IMR-90 (cell line): Measurements from ENCODE around the gene CDIP1. TPM values are rescaled to one million over a fixed set of nuclear protein-coding genes. Genes with fewer than 3 reads are reported as not detected.

Experiments
- ATAC-seq: fragments of 200-7000 bp; cut with Tn5 transposase; 2 replicates; pipeline ENCODE4 v1.9.1; 2020; ENCODE audit warnings: low read depth, mild to moderate bottlenecking, moderate library complexity
- BruUV-seq: library from RNA; stranded (reverse); fragments of 400-500 nt; replicated peaks from 2 replicates; lab custom pipeline; 2021; lab: Mats Ljungman, UMichigan
- CTCF ChIA-PET: fragments of 300-600 bp; formaldehyde crosslinking; extraction: SDS; loops from one replicate; lab custom pipeline; 2021; ENCODE audit warnings: antibody characterized with exemption; lab: Yijun Ruan, JAX
- POLR2A ChIA-PET: fragments of 300-600 bp; sonication (Branson Sonifier 250); formaldehyde crosslinking; loops from one replicate; lab custom pipeline; 2022; ENCODE audit warnings: antibody characterized with exemption; ENCODE audit not compliant: unreplicated experiment; lab: Charles Lee
- DNase-seq: peaks from one replicate; pipeline ENCODE4 v3.0.0; 2013
- H2AFZ ChIP-seq: replicated peaks from 2 replicates; pipeline ENCODE3; 2013; ENCODE audit warnings: low read length, mild to moderate bottlenecking; ENCODE audit not compliant: poor library complexity
- H2AK5ac ChIP-seq: 2 replicates; pipeline ENCODE4 v1.6.1; 2013; ENCODE audit warnings: low read depth, low read length, inconsistent platforms
- H2AK9ac ChIP-seq: replicated peaks from 2 replicates; pipeline ENCODE3; 2013; ENCODE audit warnings: mild to moderate bottlenecking, low read depth, low read length, moderate library complexity; ENCODE audit not compliant: poor library complexity
- H2BK120ac ChIP-seq: 2 replicates; pipeline ENCODE4 v1.6.1; 2013; ENCODE audit warnings: low read depth, low read length, inconsistent platforms
- H2BK15ac ChIP-seq: 3 replicates; pipeline ENCODE4 v1.6.1; 2013; ENCODE audit warnings: low read depth, low read length, inconsistent platforms
- H2BK20ac ChIP-seq: 2 replicates; pipeline ENCODE4 v1.6.1; 2013; ENCODE audit warnings: low read depth, mild to moderate bottlenecking, inconsistent platforms, low read length, moderate library complexity
- H2BK5ac ChIP-seq: 2 replicates; pipeline ENCODE4 v1.6.1; 2013; ENCODE audit warnings: mild to moderate bottlenecking, low read depth, low read length, inconsistent platforms; ENCODE audit not compliant: poor library complexity, severe bottlenecking
- H3K14ac ChIP-seq: replicated peaks from 2 replicates; pipeline ENCODE4 v1.6.1; 2013; ENCODE audit warnings: low read depth, low read length, inconsistent platforms
- H3K18ac ChIP-seq: 2 replicates; pipeline ENCODE4 v1.6.1; 2013; ENCODE audit warnings: low read depth, low read length, control low read depth
- H3K23ac ChIP-seq: 2 replicates; pipeline ENCODE4 v1.6.1; 2013; ENCODE audit warnings: low read depth, low read length, inconsistent platforms
- H3K27ac ChIP-seq: 2 replicates; pipeline ENCODE4 v1.5.1; 2013; ENCODE audit warnings: mild to moderate bottlenecking, control low read depth, low read length; ENCODE audit not compliant: insufficient read depth
- H3K27me3 ChIP-seq: 2 replicates; pipeline ENCODE4 v1.6.1; 2013; ENCODE audit warnings: low read length; ENCODE audit not compliant: control insufficient read depth, insufficient read depth
- H3K36me3 ChIP-seq: 2 replicates; pipeline ENCODE4 v1.6.1; 2013; ENCODE audit warnings: low read length, mixed read lengths; ENCODE audit not compliant: control insufficient read depth, insufficient read depth
- H3K4ac ChIP-seq: 2 replicates; pipeline ENCODE4 v1.6.1; 2013; ENCODE audit warnings: low read depth, low read length, inconsistent platforms
- H3K4me1 ChIP-seq: 2 replicates; pipeline ENCODE4 v1.6.1; 2013; ENCODE audit warnings: low read length, mixed read lengths; ENCODE audit not compliant: control insufficient read depth, insufficient read depth
- H3K4me2 ChIP-seq: 2 replicates; pipeline ENCODE4 v1.6.1; 2013; ENCODE audit warnings: low read depth, mild to moderate bottlenecking, control low read depth, low read length, moderate library complexity
- H3K4me3 ChIP-seq: 2 replicates; pipeline ENCODE4 v1.5.1; 2013; ENCODE audit warnings: low read depth, mild to moderate bottlenecking, control low read depth, low read length, moderate library complexity; ENCODE audit not compliant: insufficient read depth
- H3K56ac ChIP-seq: 2 replicates; pipeline ENCODE4 v1.6.1; 2013; ENCODE audit warnings: low read length, inconsistent platforms; ENCODE audit not compliant: insufficient read depth; ENCODE audit errors: extremely low read depth
- H3K79me1 ChIP-seq, 2 experiments: 2 replicates each; pipeline ENCODE4 v1.6.1; 2013; ENCODE audit warnings: low read length in 2 of 2, inconsistent platforms in 1 of 2, low read depth in 1 of 2
- H3K9ac ChIP-seq: 2 replicates; pipeline ENCODE4 v1.6.1; 2013; ENCODE audit warnings: low read depth, low read length, control low read depth
- H3K9me1 ChIP-seq: 2 replicates; pipeline ENCODE4 v1.6.1; 2013; ENCODE audit warnings: low read length, inconsistent platforms; ENCODE audit not compliant: insufficient read depth
- H3K9me3 ChIP-seq: 2 replicates; pipeline ENCODE4 v1.6.1; 2013; ENCODE audit warnings: low read length; ENCODE audit not compliant: control insufficient read depth, insufficient read depth
- H4K20me1 ChIP-seq: 2 replicates; pipeline ENCODE4 v1.6.1; 2013; ENCODE audit warnings: low read length, inconsistent platforms; ENCODE audit not compliant: insufficient read depth
- H4K5ac ChIP-seq: 2 replicates; pipeline ENCODE4 v1.6.1; 2013; ENCODE audit warnings: mild to moderate bottlenecking, low read depth, low read length, control low read depth
- H4K8ac ChIP-seq, 2 experiments: 2 replicates each; pipeline ENCODE4 v1.6.1; 2013; ENCODE audit warnings: low read depth in 2 of 2, low read length in 2 of 2, control low read depth in 1 of 2, inconsistent platforms in 1 of 2
- H4K91ac ChIP-seq: 2 replicates; pipeline ENCODE4 v1.6.1; 2013; ENCODE audit warnings: low read depth, low read length, inconsistent platforms; ENCODE audit not compliant: insufficient read depth
- FOS ChIP-seq: fragments of 150-350 bp; IDR thresholded peaks from 2 replicates; pipeline ENCODE4 v1.6.1; 2016; ENCODE audit warnings: low read depth, low read length
- NFE2L2 ChIP-seq: fragments of 150-350 bp; IDR thresholded peaks from 2 replicates; pipeline ENCODE4 v1.6.1; 2016; ENCODE audit warnings: low read depth, mild to moderate bottlenecking, low read length
- WGBS, 2 experiments: methylation state at CpG; one replicate each; pipeline versions ENCODE4 v1.1.5 to v1.1.7; 2013; ENCODE audit warnings: missing lambda C conversion rate in 2 of 2; ENCODE audit not compliant: insufficient read length in 1 of 2; ENCODE audit errors: extremely low coverage in 2 of 2; 5-methylcytosine and 5-hydroxymethylcytosine counted together
- dilution Hi-C: fragments of 300-500 bp; cut with HindIII; formaldehyde crosslinking; loops from one replicate; pipeline ENCODE4 v1.14.3; 2018; ENCODE audit warnings: low sequenced_read_pairs; ENCODE audit not compliant: unreplicated experiment
- in situ Hi-C: fragments of 300-500 bp; cut with MboI; formaldehyde crosslinking; loops from 3 replicates; pipeline ENCODE4 v1.14.3; 2019; ENCODE audit warnings: low sequenced_read_pairs, inconsistent platforms, mixed read lengths
- intact Hi-C: fragments of 100-400 bp; cut with micrococcal nuclease; formaldehyde crosslinking; loops from 2 replicates; pipeline ENCODE4 v1.10.0; 2022
- polyA plus RNA-seq, 3 experiments: library from polyadenylated mRNA; depleted of rRNA; stranded (reverse); fragments of >200 nt; gene quantifications; 2 replicates each; pipeline ENCODE4 v1.2.3, GENCODE V29; 2012; ENCODE audit warnings: low replicate concordance in 1 of 3
- total RNA-seq: library from RNA; depleted of rRNA; stranded (reverse); fragments of >200 nt; gene quantifications from 2 replicates; pipeline ENCODE4 v1.2.3, GENCODE V29; 2012

The CDIP1 gene
- total and polyA plus RNA-seq, 2 of the 4 experiments (the other 2 are of a cell fraction), result 4.8 to 14.6 TPM

GRCh38 chr16:4488499-4488967, 50.0 kb downstream of the CDIP1 start:
- H3K9ac ChIP-seq, result no peak overlapping the region
- peaks cover 15% of the 10 kb centered on the region for H3K4me1 ChIP-seq
- TF ChIP-seq NFE2L2, result no peak
- TF ChIP-seq FOS, result no peak
- in situ Hi-C loops, result no loop called here
- no peaks in the 10 kb centered on the region for H3K27me3 ChIP-seq
- H4K5ac ChIP-seq, result peak overlapping the region; percentile 26; the same call in 1 of the 2 replicates
- peak overlapping the region; percentile 76 for H3K23ac ChIP-seq
- peak overlapping the region; percentile 36; the same call in 1 of the 2 replicates for H3K4me2 ChIP-seq
- peak overlapping the region; percentile 56 for H4K91ac ChIP-seq
- BruUV-seq, result no TSS peak
- peaks cover 18% of the 10 kb centered on the region for H3K9me1 ChIP-seq
- no peak overlapping the region for H3K4me3 ChIP-seq
- peak overlapping the region; percentile 90 for H3K4ac ChIP-seq
- H3K56ac ChIP-seq, result no peak overlapping the region
- no peaks in the 10 kb centered on the region for H3K9me3 ChIP-seq
- peak overlapping the region in 1 of 2 experiments; percentile 72; a peak in 2 of 4 replicates for H4K8ac ChIP-seq
- intact Hi-C loops, result no loop called here
- ChIA-PET CTCF (interaction anchor here (1.0 kb wide), 1 partner anchor 13 kb away, joined by 4 read pairs; the partner anchor contains the start of gene HMOX2), POLR2A (interaction anchor here (1.3 kb wide), 1 partner anchor 460 kb away, joined by 6 read pairs; no protein-coding TSS in a partner anchor)
- peak overlapping the region; percentile 86 for H3K14ac ChIP-seq
- H4K20me1 ChIP-seq, result peaks cover 3% of the 10 kb centered on the region; the same call in 1 of the 2 replicates
- no peak overlapping the region for H2AFZ ChIP-seq
- H2BK15ac ChIP-seq, result no peak overlapping the region
- peak overlapping the region; percentile 88 for H2BK5ac ChIP-seq
- H3K79me1 ChIP-seq, result peaks cover 34 to 73% of the 10 kb centered on the region in 2 experiments
- H3K27ac ChIP-seq, result peak overlapping the region; percentile 54
- peak overlapping the region; percentile 40; the same call in 1 of the 2 replicates for H3K18ac ChIP-seq
- peaks cover 3% of the 10 kb centered on the region for H3K36me3 ChIP-seq
- H2AK9ac ChIP-seq, result no peak overlapping the region
- no CpG with 5 or more reads among the region's 1 CpG for WGBS, 2 experiments
- DNase-seq (peak; percentile 20), ATAC-seq (peak; percentile 40)
- H2AK5ac ChIP-seq, result peak overlapping the region; percentile 46
- dilution Hi-C loops, result no loop called here
- peak overlapping the region; percentile 92 for H2BK120ac ChIP-seq
- H2BK20ac ChIP-seq, result peak overlapping the region; percentile 84
